HepG2 (cell line): Measurements from ENCODE around the gene SLC16A11. TPM values are rescaled to one million over a fixed set of nuclear protein-coding genes. Genes with fewer than 3 reads are reported as not detected.
A peak's percentile ranks its signal among the peaks of the same experiment; 100 is the strongest.

Source experiments
- ATAC-seq: fragments of 200-7000 bp; cut with Tn5 transposase; 3 replicates; pipeline ENCODE4 v1.9.1; 2020; ENCODE audit warnings: mild to moderate bottlenecking, moderate library complexity
- BruUV-seq: library from RNA; stranded (reverse); fragments of 400-500 nt; replicated peaks from 2 replicates; lab custom pipeline; 2021; lab: Mats Ljungman, UMichigan
- CTCF ChIA-PET: fragments of 300-600 bp; formaldehyde crosslinking; extraction: SDS; loops from one replicate; lab custom pipeline; 2021; ENCODE audit warnings: low total read pairs, inconsistent platforms, low intra/inter-chr PET ratio; lab: Yijun Ruan, JAX
- POLR2A ChIA-PET: fragments of 350-600 bp; sonication (Branson Sonifier 250); formaldehyde crosslinking; loops from one replicate; lab custom pipeline; 2020; ENCODE audit warnings: antibody characterized with exemption, inconsistent platforms; lab: Yijun Ruan, JAX
- DNase-seq: peaks from one replicate; pipeline ENCODE4 v3.0.0-alpha.2; 2015; ENCODE audit warnings: low spot score
- FAIRE-seq: peaks from 3 replicates; lab custom pipeline; 2011; peaks lifted over from hg19 to GRCh38; lab: Jason Lieb, UNC
- H2AFZ ChIP-seq: one replicate; pipeline ENCODE4 v1.6.1; 2011; ENCODE audit warnings: low read length, inconsistent platforms
- H3K27ac ChIP-seq: fragments of 300-600 bp; 3 replicates; pipeline ENCODE4 v1.8.0; 2011; ENCODE audit warnings: mixed run types, mild to moderate bottlenecking, mixed read lengths, low read length, inconsistent platforms; ENCODE audit not compliant: insufficient read depth; ENCODE audit errors: extremely low read length
- H3K27me3 ChIP-seq, 2 experiments: fragments of 200-600 bp in 1 of 2; 2 replicates in 1 of 2; 3 replicates in 1 of 2; pipeline versions ENCODE4 v1.6.0 to v1.8.0; 2011; ENCODE audit warnings: low read length in 2 of 2, mild to moderate bottlenecking in 2 of 2, moderate library complexity in 2 of 2, inconsistent platforms in 1 of 2; ENCODE audit not compliant: insufficient read depth in 2 of 2, control insufficient read depth in 1 of 2
- H3K36me3 ChIP-seq, 2 experiments: fragments of 200-600 bp in 1 of 2; replicated peaks in 1 of 2; 2 replicates in 1 of 2; 3 replicates in 1 of 2; pipeline versions ENCODE4 v1.5.1 to v1.8.0; 2011; ENCODE audit warnings: low read length in 2 of 2, inconsistent platforms in 1 of 2; ENCODE audit not compliant: insufficient read depth in 2 of 2, control insufficient read depth in 1 of 2
- H3K4me1 ChIP-seq: 2 replicates; pipeline ENCODE4 v1.5.1; 2012; ENCODE audit warnings: low read length, inconsistent platforms; ENCODE audit not compliant: insufficient read depth
- H3K4me2 ChIP-seq: 2 replicates; pipeline ENCODE4 v1.6.0; 2011; ENCODE audit warnings: low read depth, low read length, inconsistent platforms
- H3K4me3 ChIP-seq, 3 experiments: fragments of 200-600 bp in 1 of 3; sonication (generic), shearing (Covaris generic) in 1 of 3; replicated peaks in 1 of 3; 2 replicates each; pipeline ENCODE4 v1.5.1; 2011 to 2016; ENCODE audit warnings: low read length in 3 of 3, inconsistent platforms in 2 of 3, low read depth in 2 of 3, mild to moderate bottlenecking in 2 of 3, control low read depth in 1 of 3, mixed read lengths in 1 of 3; ENCODE audit not compliant: insufficient read depth in 1 of 3
- H3K79me2 ChIP-seq: one replicate; pipeline ENCODE4 v1.6.1; 2011; ENCODE audit warnings: low read length, inconsistent platforms; ENCODE audit not compliant: insufficient read depth
- H3K9ac ChIP-seq: 2 replicates; pipeline ENCODE4 v1.6.0; 2011; ENCODE audit warnings: mild to moderate bottlenecking, low read depth, low read length, inconsistent platforms; ENCODE audit not compliant: insufficient read depth
- H3K9me3 ChIP-seq: 2 replicates; pipeline ENCODE4 v1.5.1; 2012; ENCODE audit warnings: mild to moderate bottlenecking, low read length
- H4K20me1 ChIP-seq: 2 replicates; pipeline ENCODE4 v1.6.0; 2011; ENCODE audit warnings: inconsistent platforms, mild to moderate bottlenecking, low read length, moderate library complexity; ENCODE audit not compliant: insufficient read depth
- BCL6 ChIP-seq: IDR thresholded peaks from 2 replicates; pipeline ENCODE4 v1.6.1; 2016; ENCODE audit warnings: missing genetic modification reagents, missing compliant biosample characterization
- E2F2 ChIP-seq: sonication (generic); formaldehyde crosslinking; IDR thresholded peaks from 2 replicates; pipeline ENCODE4 v1.4.0; 2020; ENCODE audit warnings: missing genetic modification reagents, borderline replicate concordance
- ETS1 ChIP-seq: sonication (generic); formaldehyde crosslinking; IDR thresholded peaks from 2 replicates; pipeline ENCODE4 v1.4.0; 2020; ENCODE audit warnings: missing genetic modification reagents
- GMEB2 ChIP-seq: IDR thresholded peaks from 2 replicates; pipeline ENCODE4 v1.6.1; 2016; ENCODE audit warnings: missing biosample characterization, missing genetic modification reagents, low read depth
- HNF4A ChIP-seq: sonication (generic); formaldehyde crosslinking; IDR thresholded peaks from 2 replicates; pipeline ENCODE4 v1.4.0; 2020; ENCODE audit warnings: missing genetic modification reagents
- HNRNPLL ChIP-seq: fragments of 200-400 bp; formaldehyde crosslinking; IDR thresholded peaks from 2 replicates; pipeline ENCODE4 v1.6.1; 2017; ENCODE audit warnings: mild to moderate bottlenecking, low read depth, low read length; ENCODE audit not compliant: poor library complexity, severe bottlenecking
- MIER3 ChIP-seq: IDR thresholded peaks from 2 replicates; pipeline ENCODE4 v1.6.1; 2016; ENCODE audit warnings: missing compliant biosample characterization, borderline replicate concordance
- NR3C1 ChIP-seq: sonication (generic); formaldehyde crosslinking; IDR thresholded peaks from 2 replicates; pipeline ENCODE4 v1.4.0; 2020; ENCODE audit warnings: missing genetic modification reagents
- RAD51 ChIP-seq: fragments of 450-650 bp; IDR thresholded peaks from 2 replicates; pipeline ENCODE4 v1.6.1; 2016; ENCODE audit warnings: borderline replicate concordance
- RARG ChIP-seq: sonication (generic); formaldehyde crosslinking; IDR thresholded peaks from 2 replicates; pipeline ENCODE4 v1.4.0; 2020; ENCODE audit warnings: low read depth, mild to moderate bottlenecking, missing genetic modification reagents
- RNF2 ChIP-seq: fragments of 450-650 bp; conservative IDR thresholded peaks from 2 replicates; pipeline ENCODE4 v1.6.1; 2016; ENCODE audit warnings: low read depth
- SALL2 ChIP-seq: sonication (generic); formaldehyde crosslinking; IDR thresholded peaks from 2 replicates; pipeline ENCODE4 v1.8.1; 2023; ENCODE audit warnings: mild to moderate bottlenecking, missing genetic modification reagents, inconsistent platforms
- SP140L ChIP-seq: sonication (generic); formaldehyde crosslinking; IDR thresholded peaks from 2 replicates; pipeline ENCODE4 v1.4.0; 2020; ENCODE audit warnings: missing genetic modification reagents, borderline replicate concordance
- ZC3H13 ChIP-seq: sonication (generic); formaldehyde crosslinking; IDR thresholded peaks from 2 replicates; pipeline ENCODE4 v1.8.1; 2023; ENCODE audit warnings: mild to moderate bottlenecking, missing genetic modification reagents, moderate library complexity
- ZNF253 ChIP-seq: sonication (generic); formaldehyde crosslinking; IDR thresholded peaks from 2 replicates; pipeline ENCODE4 v1.8.0; 2022; ENCODE audit warnings: mild to moderate bottlenecking, missing genetic modification reagents, borderline replicate concordance
- ZNF510 ChIP-seq: sonication (generic); formaldehyde crosslinking; IDR thresholded peaks from 2 replicates; pipeline ENCODE4 v1.4.0; 2020; ENCODE audit warnings: low read depth, mild to moderate bottlenecking, missing genetic modification reagents
- ZNF768 ChIP-seq: sonication (generic); formaldehyde crosslinking; IDR thresholded peaks from 2 replicates; pipeline ENCODE4 v1.4.0; 2020; ENCODE audit warnings: missing genetic modification reagents
- ZSCAN30 ChIP-seq: sonication (generic); formaldehyde crosslinking; IDR thresholded peaks from 2 replicates; pipeline ENCODE4 v1.5.0; 2020; ENCODE audit warnings: mild to moderate bottlenecking, missing genetic modification reagents
- WGBS: methylation state at CpG from one replicate; pipeline ENCODE4 v1.1.6; 2017; ENCODE audit warnings: low lambda C conversion rate; 5-methylcytosine and 5-hydroxymethylcytosine counted together
- in situ Hi-C: cut with HindIII; loops from 2 replicates; pipeline ENCODE4 v1.10.0; 2017; ENCODE audit warnings: low pct_unique_long_range_greater_than_20kb; ENCODE audit not compliant: extremely low pct_ligation_motif_present
- intact Hi-C: fragments of 100-400 bp; cut with micrococcal nuclease; formaldehyde crosslinking; loops from one replicate; pipeline ENCODE4 v1.10.0; 2022; ENCODE audit not compliant: unreplicated experiment
- polyA plus RNA-seq, 8 experiments: library from polyadenylated mRNA; depleted of rRNA in 3 of 8; stranded (reverse) in 7 of 8; unstranded in 1 of 8; fragments of >200 nt; fragmentation: Illumina TruSeq in 4 of 8; extraction: Trizol in 4 of 8; gene quantifications; 2 replicates each; pipeline versions ENCODE4 v1.2.1 to v1.2.3, GENCODE V29; 2011 to 2016; ENCODE audit warnings: low read depth in 4 of 8, missing spikeins in 1 of 8, mixed read lengths in 1 of 8; ENCODE audit not compliant: insufficient read depth in 1 of 8
- total RNA-seq, 5 experiments: library from RNA; depleted of rRNA; stranded (reverse); fragments of >200 nt; fragmentation: Illumina TruSeq; extraction: Trizol; gene quantifications; 2 replicates each; pipeline ENCODE4 v1.2.3, GENCODE V29; 2016; ENCODE audit warnings: low read depth in 1 of 5
- TF ChIP-seq, protein P1 (sequence below): sonication (generic); formaldehyde crosslinking; IDR thresholded peaks from 2 replicates; pipeline ENCODE4 v1.4.0; 2020; ENCODE audit warnings: missing genetic modification reagents, mild to moderate bottlenecking, borderline replicate concordance

SLC16A11 gene
- total and polyA plus RNA-seq, 2 of the 13 experiments (the other 11 are each of a cell fraction or from before 2014, with no cell fraction given), result not detected

GRCh38 chr17:7010523-7010922, 33.4 kb downstream of the SLC16A11 start:
- intact Hi-C loops (loop anchor here (5.0 kb wide), 1 partner anchor 358 kb away; the partner anchor contains the start of genes C17orf100 and MED31), in situ Hi-C loops (loop anchor here (10.0 kb wide), 1 partner anchor 346 kb away; no protein-coding TSS in a partner anchor)
- Histone ChIP-seq H3K36me3 (peaks cover 3 to 15% of the 10 kb centered on the region in 2 experiments; a peak in 2 of 5 replicates), H3K4me3 (peak overlapping the region in 2 of 3 experiments; percentile 84 to 97; a peak in 4 of 6 replicates), H3K27ac (peak overlapping the region; percentile 53), H3K4me2 (peak overlapping the region; percentile 100), H2AFZ (no peak overlapping the region), H3K9ac (peak overlapping the region; percentile 98; the same call in 1 of the 2 replicates), H3K9me3 (no peaks in the 10 kb centered on the region), H4K20me1 (no peaks in the 10 kb centered on the region), H3K79me2 (peaks cover 47% of the 10 kb centered on the region), H3K27me3 (no peaks in the 10 kb centered on the region; a peak in 1 of 5 replicates), H3K4me1 (peaks cover 36% of the 10 kb centered on the region)
- WGBS, result 92% methylated on average over 2 of the region's 2 CpGs
- BruUV-seq, result no TSS peak
- ChIA-PET POLR2A (no interaction called here), CTCF (no interaction called here)
- ATAC-seq (no peak), DNase-seq (no peak), FAIRE-seq (no peak)
- no peak for TF ChIP-seq SALL2 (CRISPR knock-in tag)
- TF ChIP-seq GMEB2 (CRISPR knock-in tag), result no peak
- TF ChIP-seq SP140L (CRISPR knock-in tag), result no peak
- TF ChIP-seq MIER3 (CRISPR knock-in tag), result no peak
- no peak for TF ChIP-seq RARG
- TF ChIP-seq, protein P1, sequence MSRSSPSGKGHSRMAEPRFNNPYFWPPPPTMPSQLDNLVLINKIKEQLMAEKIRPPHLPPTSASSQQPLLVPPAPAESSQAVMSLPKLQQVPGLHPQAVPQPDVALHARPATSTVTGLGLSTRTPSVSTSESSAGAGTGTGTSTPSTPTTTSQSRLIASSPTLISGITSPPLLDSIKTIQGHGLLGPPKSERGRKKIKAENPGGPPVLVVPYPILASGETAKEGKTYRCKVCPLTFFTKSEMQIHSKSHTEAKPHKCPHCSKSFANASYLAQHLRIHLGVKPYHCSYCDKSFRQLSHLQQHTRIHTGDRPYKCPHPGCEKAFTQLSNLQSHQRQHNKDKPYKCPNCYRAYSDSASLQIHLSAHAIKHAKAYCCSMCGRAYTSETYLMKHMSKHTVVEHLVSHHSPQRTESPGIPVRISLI (CRISPR knock-in tag), result no peak
- TF ChIP-seq HNF4A (CRISPR knock-in tag), result 0 out of 2 replicates have a peak, but pooled peaks have one; percentile 28
- no peak for TF ChIP-seq ZNF253 (CRISPR knock-in tag)
- TF ChIP-seq ZNF510, result no peak
- no peak for TF ChIP-seq NR3C1 (CRISPR knock-in tag)
- TF ChIP-seq HNRNPLL, result no peak
- TF ChIP-seq ETS1 (CRISPR knock-in tag), result no peak
- no peak for TF ChIP-seq ZC3H13 (CRISPR knock-in tag)
- TF ChIP-seq ZNF768 (CRISPR knock-in tag), result no peak
- no peak for TF ChIP-seq RAD51
- no peak for TF ChIP-seq E2F2 (CRISPR knock-in tag)
- TF ChIP-seq RNF2, result no peak
- TF ChIP-seq BCL6, result 0 out of 2 replicates have a peak, but pooled peaks have one; percentile 33
- TF ChIP-seq ZSCAN30 (CRISPR knock-in tag), result no peak
